ENCODE results near the gene RIOK1. TPM values are rescaled to one million over a fixed set of nuclear protein-coding genes. Genes with fewer than 3 reads are reported as not detected.
"Not testable (repeated sequence)": the region's sequence is repeated elsewhere in the genome, so short reads cannot be mapped to it uniquely, and the experiment has no call there.

Gene RIOK1
- total and polyA plus RNA-seq, 2 of the 8 experiments (the other 6 are each of a cell fraction or from before 2014, with no cell fraction given), result 11.8 to 26.9 TPM

- DNase-seq (ENCODE audit: low read depth in 1 of 2, low spot score in 2 of 2), result peak in 1 of 2 experiments; percentile 19
- not testable (repeated sequence) for H3K23me2 ChIP-seq (ENCODE audit: low read depth, low read length)
These were observed 42.0 kb upstream of the RIOK1 start for GRCh38 chr6:7347551-7347997.

More at GRCh38 chr6:7347551-7347997, 42.0 kb upstream of the RIOK1 start:
- H3K4me2 ChIP-seq (ENCODE audit: insufficient read depth in 1 of 2, low read depth in 2 of 2, low read length in 2 of 2); H3K79me2 ChIP-seq (ENCODE audit: control insufficient read depth in 1 of 2, insufficient read depth in 2 of 2, low read length in 2 of 2); H4K91ac ChIP-seq (replicated peaks; ENCODE audit: insufficient read length, low read length); H4K5ac ChIP-seq (ENCODE audit: insufficient read length, low read depth, low read length); H3K36me3 ChIP-seq (ENCODE audit: control insufficient read depth in 2 of 4, insufficient read depth in 4 of 4, low read length in 3 of 4); H3K23ac ChIP-seq (ENCODE audit: insufficient read length); H2AK5ac ChIP-seq (ENCODE audit: low read depth, low read length); H3K18ac ChIP-seq (ENCODE audit: extremely low read depth, low read length); H2BK15ac ChIP-seq (ENCODE audit: low read length); H3K4me3 ChIP-seq (ENCODE audit: extremely low read depth in 1 of 4, insufficient read depth in 2 of 4, low read depth in 3 of 4, low read length in 4 of 4); H3K79me1 ChIP-seq (ENCODE audit: low read depth, low read length); H4K20me1 ChIP-seq (replicated peaks in 1 of 2; ENCODE audit: control insufficient read depth in 1 of 2, insufficient read depth in 2 of 2, low read length in 2 of 2); H3K9me3 ChIP-seq (ENCODE audit: insufficient read depth in 2 of 2, low read depth in 1 of 2, low read length in 1 of 2); H2BK12ac ChIP-seq (ENCODE audit: low read depth, low read length); H3K4ac ChIP-seq (replicated peaks; ENCODE audit: insufficient read length, low read depth, low read length); H3K4me1 ChIP-seq (replicated peaks in 1 of 4; ENCODE audit: control insufficient read depth in 3 of 4, insufficient read depth in 4 of 4, low read length in 3 of 4); H3K14ac ChIP-seq (ENCODE audit: insufficient read length); H2BK120ac ChIP-seq (replicated peaks; ENCODE audit: low read depth, low read length); FAIRE-seq; H2BK20ac ChIP-seq (ENCODE audit: low read length); POLR2A ChIA-PET (ENCODE audit: partially characterized antibody); H3K56ac ChIP-seq (replicated peaks; ENCODE audit: insufficient read length, low read depth, low read length); H3K27me3 ChIP-seq (replicated peaks in 1 of 4; ENCODE audit: control insufficient read depth in 3 of 4, extremely low read depth in 1 of 4, insufficient read depth in 3 of 4, low read length in 3 of 4): not testable (repeated sequence)
- Histone ChIP-seq H3K27ac (ENCODE audit: low read depth, low read length) (peak overlapping the region; percentile 45; the same call in 1 of the 2 replicates), H2BK5ac (ENCODE audit: low read depth, low read length) (peak overlapping the region; percentile 52; the same call in 1 of the 2 replicates), H3K9ac (replicated peaks in 1 of 4; ENCODE audit: extremely low read depth in 1 of 4, low read depth in 3 of 4, low read length in 3 of 4) (0 out of 7 replicates have a peak overlapping the region, but pooled peaks of 1 of the 4 experiments have one; percentile 13), H2AFZ (ENCODE audit: low read length) (peak overlapping the region; percentile 70), H4K8ac (ENCODE audit: extremely low read depth, insufficient read depth, low read length) (peak overlapping the region; percentile 15; the same call in 1 of the 2 replicates)
- WGBS, 2 experiments (ENCODE audit: extremely low coverage in 1 of 2, insufficient coverage in 1 of 2, insufficient read length in 1 of 2, insufficient replicate concordance in 2 of 2, low coverage in 1 of 2, low lambda C conversion rate in 2 of 2, missing lambda C conversion rate in 1 of 2), result 91% methylated on average over 1 of the region's 2 CpGs; no CpG with 5 or more reads in 1 of the 2 experiments
- TF ChIP-seq ASH2L (IDR thresholded peaks at IDR 0.05; ENCODE audit: low read length), result peak; percentile 36
- TF ChIP-seq MAFK (IDR thresholded peaks at IDR 0.05; ENCODE audit: low read depth, low read length), result peak; percentile 66; the same call in 1 of the 2 replicates
- peak; percentile 36; the same call in 1 of the 2 replicates for TF ChIP-seq BACH1 (IDR thresholded peaks at IDR 0.05; ENCODE audit: low read length)
- CTCF ChIA-PET (ENCODE audit: partially characterized antibody), result interaction anchor here (0.9 to 1.4 kb wide), 3 partner anchors 8 to 72 kb away, joined by 3 to 7 read pairs (median 3); no protein-coding TSS in a partner anchor

All from H1 (cell line).